K562 treated with DMSO at 1 percent for 4 hours (cell line): ENCODE results near the gene CLGN. TPM values are rescaled to one million over a fixed set of nuclear protein-coding genes. Genes with fewer than 3 reads are reported as not detected.

Experiments used
- total RNA-seq: library from RNA; unstranded; fragments of 300-600 nt; gene quantifications from 2 replicates; pipeline ENCODE4 v1.2.3, GENCODE V29; 2022; ENCODE audit not compliant: insufficient read depth

The CLGN gene
- 9.2 and 24.1 TPM in 2 replicates for total RNA-seq

DNA sequence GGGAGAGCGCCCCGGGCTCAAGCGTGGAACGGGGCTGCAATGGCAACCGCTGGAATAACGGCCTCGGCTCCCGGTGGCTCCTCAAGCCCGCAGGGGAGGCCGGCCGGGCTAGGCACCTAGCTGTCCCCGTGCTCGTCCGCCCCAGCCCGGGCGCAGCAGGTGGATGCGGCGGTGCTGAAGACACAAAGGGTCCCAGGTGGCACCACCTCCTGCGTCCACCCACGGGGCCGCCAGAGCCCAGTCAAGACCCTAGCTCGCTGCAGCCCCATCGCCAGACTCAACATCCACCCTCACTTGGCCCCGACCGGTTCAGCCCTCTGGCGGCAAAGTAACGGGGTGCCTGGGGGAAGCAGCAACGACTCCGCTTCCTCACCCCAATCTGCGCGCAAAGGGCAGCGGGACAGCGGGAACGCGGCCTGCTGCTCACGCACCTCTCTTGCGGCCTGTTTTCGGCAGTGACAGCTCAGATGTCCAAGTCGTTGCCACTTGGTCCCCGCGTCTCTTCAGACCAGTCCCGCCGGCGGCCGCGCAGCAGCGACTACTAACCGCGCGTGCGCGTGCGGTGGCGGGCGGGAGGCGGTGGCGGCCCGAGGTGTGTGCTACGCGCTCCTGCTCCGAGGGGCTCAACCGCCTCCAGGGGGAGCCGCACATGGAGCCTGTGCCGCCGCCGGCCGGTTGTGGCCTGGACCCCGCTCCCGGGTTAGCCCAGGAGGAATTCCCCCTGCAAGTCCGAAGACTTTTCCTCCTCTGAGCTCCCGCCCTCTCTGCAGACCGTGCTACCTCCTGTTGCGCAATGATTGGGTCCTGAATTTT is at the start of gene CLGN:
CLGN (minus strand) TSS at position 543 of the 813 bp plus-strand sequence. CDS start 14,570 bp downstream, outside the sequence.

GRCh38 chr4:140373328-140374129 is 53.9 kb downstream of the CLGN start, which contains the start of gene SCOC:
TSS of gene SCOC (plus strand) at chr4:140373646. CDS start at chr4:140379171, 5,525 bp downstream.

Other genes starting within 250 kb of the CLGN start
- gene SCOC, start 54.0 kb downstream of the CLGN start, total RNA-seq, result 21.2 and 21.6 TPM in 2 replicates
- not detected in 2 replicates for gene MGAT4D, start 70.6 kb upstream of the CLGN start, total RNA-seq
- gene ELMOD2, start 96.5 kb upstream of the CLGN start, total RNA-seq, result 7.6 and 16.7 TPM in 2 replicates
- gene UCP1, start 141.3 kb upstream of the CLGN start, total RNA-seq, result not detected in 2 replicates